ENCODE measurements around the gene SETBP1. TPM values are rescaled to one million over a fixed set of nuclear protein-coding genes. Genes with fewer than 3 reads are reported as not detected.
A peak's percentile ranks its signal among the peaks of the same experiment; 100 is the strongest.

The SETBP1 gene
- polyA plus RNA-seq, 4 donors, result 30.6 to 51.3 (median 32.5) TPM

DNA sequence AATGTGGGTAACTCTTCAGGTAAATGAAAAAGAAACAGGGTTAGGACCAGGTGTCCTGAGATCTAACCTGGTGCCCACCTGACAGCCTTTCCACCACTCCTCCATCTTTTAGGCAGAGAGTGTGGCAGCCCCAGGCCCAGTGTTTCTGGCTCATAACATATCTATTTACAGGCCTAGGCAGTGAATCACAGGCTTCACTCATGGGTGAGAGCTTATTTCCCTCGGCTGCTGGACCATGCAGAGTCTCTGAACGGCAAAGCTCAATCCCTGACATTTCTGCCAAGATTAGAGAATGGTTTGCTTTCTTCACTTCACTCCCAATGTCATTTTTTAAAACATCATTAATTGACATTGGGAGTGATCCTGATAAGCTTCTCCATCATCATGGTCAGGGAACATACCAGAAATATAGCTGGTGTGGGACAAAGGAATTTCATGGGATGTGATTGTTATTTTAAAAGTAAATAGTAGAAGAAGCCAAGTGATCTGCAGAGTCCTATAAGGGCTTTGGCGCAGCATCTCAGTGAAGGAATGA lies 323.9 kb downstream of the SETBP1 start:
- DNase-seq (ENCODE audit: low read depth in 4 of 4, low spot score in 3 of 4), result no peak

DNA sequence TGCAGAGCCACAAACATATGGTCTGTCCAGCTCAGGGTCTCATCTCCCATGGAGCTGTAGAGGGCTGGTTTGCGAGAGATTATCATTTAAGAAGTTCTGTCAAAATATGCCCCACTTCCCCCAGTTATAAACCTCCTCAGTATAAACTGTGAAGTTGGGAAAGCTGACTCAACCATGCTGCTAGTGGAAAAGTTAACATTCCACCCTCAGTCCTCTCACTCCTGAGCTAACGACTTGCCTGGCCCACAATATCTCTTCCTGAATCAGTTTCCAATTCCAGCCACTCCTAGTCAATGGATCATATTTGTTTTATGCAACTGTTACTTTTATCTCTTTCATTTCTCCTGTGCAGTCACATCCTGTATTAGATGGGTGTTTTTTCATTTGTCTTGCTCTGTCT lies 326.2 kb downstream of the SETBP1 start:
- DNase-seq (ENCODE audit: low read depth in 4 of 4, low spot score in 3 of 4), result no peak

DNA sequence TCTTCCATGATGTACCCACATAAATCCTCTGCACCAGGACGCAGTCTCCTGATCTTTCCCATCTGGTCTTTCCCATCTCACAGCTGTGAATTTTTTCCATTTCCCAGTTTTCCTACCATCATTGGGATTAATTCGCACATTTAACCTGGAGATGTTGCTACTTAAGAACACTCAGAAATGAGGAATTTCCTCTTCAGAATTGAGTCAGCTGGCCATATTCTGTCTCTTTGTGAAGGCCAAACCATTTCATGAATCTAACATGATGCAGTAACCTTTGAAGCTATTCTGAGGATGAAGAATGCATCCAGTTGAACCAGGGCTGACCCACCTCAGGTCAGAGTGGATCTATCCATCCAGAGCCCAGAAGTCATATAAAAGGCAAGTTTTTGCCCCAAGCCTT lies 326.8 kb downstream of the SETBP1 start:
- DNase-seq (ENCODE audit: low read depth in 4 of 4, low spot score in 3 of 4), result no peak

DNA sequence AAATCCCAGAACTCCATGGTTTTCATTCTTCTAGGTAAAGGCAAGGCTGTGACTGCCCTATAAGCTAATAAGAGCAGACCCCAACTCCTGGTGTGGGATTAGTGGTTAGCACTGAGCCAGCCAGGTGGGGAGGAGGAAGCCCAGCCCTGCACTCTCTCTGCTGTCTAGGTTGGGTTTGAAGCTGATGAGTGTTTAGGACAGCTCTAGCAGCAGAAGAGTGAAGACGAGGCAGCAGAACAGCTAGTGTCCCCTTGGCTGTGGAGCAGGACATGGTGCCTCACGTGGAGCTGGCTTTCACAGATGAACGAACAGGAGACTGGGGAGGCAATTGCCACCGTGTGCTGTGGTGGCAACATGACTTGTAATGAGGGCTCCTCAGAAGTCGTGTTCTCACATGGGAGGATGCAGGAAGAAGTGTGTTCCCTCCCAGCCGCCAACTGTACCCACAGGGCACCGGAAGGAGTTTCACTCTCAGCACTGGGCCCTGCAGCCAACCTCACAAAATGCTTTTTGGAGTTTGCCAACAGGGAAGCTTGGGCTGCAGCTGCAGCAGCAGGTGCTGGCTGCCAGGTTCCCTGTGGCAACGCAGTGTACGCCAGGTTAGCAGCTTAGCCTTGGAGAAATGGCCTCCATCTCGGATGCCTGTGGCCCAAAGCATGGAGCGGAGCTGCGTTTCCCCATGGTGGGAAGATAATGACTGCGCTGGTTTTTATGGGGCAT lies 328.2 kb downstream of the SETBP1 start:
- DNase-seq (ENCODE audit: low read depth in 4 of 4, low spot score in 3 of 4), result no peak

DNA sequence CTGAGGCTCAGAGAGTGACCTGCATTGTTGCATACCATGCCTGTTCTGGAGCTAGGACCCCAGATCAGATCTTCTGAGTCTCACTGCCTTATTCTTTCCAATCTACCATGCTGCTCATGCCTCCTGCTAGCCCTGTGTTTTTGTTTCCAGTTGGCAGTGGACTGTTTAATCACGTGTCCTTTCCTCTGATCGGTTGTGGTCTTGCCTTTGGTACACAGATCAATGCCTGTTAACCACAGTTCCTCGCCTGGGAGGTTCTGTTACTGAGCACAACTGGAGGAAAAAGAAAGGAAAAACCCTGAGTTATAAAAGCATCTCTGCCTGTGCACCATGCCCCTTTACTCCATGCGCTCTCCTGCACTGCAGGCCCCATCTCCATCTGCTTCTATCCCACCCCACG lies 329.1 kb downstream of the SETBP1 start:
- no peak for DNase-seq (ENCODE audit: low read depth in 4 of 4, low spot score in 3 of 4)

DNA sequence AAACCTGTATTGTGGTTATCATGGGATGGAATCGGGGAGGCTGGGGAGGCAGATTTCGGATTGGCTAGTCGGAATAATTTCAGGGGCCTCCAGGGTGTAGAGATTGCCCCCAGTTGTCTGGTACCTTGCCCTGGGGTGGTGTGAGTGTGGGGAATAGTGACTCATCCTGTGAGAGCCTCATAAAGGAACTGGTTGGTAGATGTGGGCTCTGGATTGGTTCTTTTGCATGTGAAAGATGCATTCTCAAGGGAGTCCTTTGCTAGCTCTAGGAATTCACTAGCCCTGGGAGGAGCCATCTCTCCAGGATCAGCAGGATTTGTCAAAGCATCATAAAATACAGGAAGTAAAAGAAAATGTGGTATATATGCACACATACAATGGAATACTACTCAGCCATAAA lies 331.6 kb downstream of the SETBP1 start:
- DNase-seq (ENCODE audit: low read depth in 4 of 4, low spot score in 3 of 4), result no peak

DNA sequence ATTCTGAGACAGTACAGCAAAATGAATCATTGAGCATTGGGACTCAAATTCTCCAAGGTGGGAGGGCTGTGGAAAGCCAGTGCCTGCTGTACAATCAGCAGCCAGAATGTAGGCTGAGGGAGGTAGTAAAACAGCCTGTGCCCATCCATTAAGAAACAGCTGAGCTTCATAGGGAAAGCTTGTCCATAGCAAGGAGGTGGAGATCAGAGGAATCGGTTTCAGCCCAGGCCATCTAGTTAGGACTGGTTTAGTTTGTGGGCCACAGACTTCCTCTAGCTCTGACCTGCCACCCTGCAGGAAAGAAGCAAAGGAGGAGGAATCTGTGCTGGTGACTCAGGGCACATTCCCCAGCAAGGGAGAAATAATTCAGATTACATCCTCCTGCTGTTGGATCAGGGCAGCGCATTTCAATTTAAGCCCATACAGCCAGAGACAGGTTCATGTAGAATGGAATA lies 333.4 kb downstream of the SETBP1 start:
- peak; percentile 31 to 56 (median 42) for DNase-seq (ENCODE audit: low read depth in 4 of 4, low spot score in 3 of 4)

DNA sequence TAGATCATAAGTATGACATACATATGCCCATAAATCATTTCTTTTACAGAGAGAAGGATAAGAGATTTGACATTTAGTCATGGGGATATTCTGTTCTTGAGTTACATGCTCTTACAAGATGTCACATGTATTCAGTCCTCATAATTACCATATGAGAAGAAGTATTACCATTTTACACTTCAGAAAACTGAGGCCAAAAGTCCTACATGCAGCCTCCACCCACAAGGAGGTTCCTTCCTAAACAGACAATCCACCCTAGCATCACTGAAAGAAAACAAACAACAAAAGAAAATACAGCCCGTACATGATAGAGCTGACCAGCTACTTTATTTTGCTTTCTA lies 335.1 kb downstream of the SETBP1 start:
- no peak for DNase-seq (ENCODE audit: low read depth in 4 of 4, low spot score in 3 of 4)

DNA sequence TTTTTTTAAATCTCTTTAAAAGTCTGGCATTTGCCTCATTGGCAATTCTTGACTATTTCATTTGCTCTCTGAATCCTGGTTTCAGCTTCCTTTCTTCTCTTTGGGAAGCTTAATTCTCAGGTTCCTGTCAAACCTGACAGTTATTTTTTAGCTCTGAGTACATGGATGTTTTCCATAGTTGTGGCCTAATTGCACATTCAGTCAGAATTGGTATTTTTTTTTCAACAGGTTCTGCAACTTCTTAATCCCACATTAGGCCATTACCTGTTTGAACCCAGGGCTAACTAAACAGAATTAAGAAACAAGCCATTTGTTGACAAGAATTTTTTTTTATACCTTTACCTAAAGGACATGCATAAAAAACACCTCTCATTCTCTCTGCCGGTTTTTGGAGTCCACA lies 338.8 kb downstream of the SETBP1 start:
- DNase-seq (ENCODE audit: low read depth in 4 of 4, low spot score in 3 of 4), result no peak

DNA sequence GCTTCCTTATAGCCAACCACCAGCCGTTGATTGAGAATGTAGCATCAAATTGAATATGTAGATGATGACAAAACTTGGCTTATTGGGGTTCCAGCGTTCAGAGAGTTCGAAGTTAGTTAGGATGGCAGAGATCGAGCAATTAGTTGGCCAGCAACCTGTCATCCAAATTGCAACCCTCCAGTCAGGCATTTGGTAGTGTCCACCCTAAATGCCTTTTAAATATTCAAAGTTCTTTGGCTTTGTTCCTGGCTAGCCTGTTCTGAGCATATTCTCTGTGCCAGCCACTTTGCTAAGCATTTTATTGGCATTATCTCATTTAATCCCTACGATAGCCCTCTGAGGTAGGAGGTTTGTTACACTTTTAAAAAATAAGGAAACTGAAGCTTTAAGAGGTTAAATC lies 342.8 kb downstream of the SETBP1 start:
- DNase-seq (ENCODE audit: low read depth in 4 of 4, low spot score in 3 of 4), result no peak

DNA sequence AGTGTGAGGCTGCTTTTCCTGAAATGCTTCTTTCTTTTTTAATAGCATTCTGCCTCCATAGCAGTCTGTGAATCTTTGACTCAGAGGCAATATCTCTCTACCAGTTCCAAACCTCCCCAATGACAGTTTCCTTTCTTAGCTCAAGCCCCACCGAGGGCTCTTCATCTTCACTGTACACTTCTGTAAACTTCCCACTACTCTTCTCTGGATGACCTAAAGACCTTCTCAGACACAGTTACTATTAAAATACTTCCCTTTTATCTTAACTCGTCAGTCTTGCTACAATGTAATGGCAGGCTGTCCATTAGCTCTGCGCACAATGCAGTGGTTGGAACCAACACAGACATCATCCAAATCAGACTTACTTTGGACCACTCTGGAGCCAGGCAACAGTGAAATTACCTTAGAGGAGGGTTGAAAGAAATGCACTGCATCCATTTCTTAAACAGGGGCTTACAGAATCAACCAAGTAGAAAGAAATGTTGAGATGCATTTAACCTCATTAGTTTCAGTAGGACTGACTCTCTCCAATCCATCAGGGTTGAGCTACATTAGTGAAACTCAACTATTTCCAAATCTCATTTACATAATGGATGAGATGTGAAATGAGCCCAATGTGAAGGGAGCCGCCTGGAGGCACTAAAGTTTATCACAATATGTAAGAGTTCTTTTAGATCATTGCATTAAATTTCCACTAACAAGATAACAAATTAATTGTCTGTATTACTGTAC lies 343.8 kb downstream of the SETBP1 start:
- no peak for DNase-seq (ENCODE audit: low read depth in 4 of 4, low spot score in 3 of 4)

DNA sequence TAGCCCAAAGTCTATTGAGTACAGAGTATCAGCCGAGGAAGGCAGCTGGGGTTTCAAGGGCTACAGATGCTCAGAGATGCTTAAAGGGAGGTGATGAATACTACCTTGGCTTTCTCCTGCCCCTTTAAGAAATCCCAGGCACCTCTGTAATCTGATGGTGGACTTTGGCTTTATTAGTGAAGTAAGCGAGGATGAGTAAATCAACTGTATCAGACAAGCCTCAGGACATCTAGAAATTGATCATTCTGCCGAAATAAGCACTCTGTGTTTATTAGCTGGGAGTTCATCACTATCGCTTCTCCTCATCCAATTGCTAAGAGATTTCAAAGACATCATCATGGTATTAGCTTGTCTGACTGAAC lies 344.4 kb downstream of the SETBP1 start:
- no peak for DNase-seq (ENCODE audit: low read depth in 4 of 4, low spot score in 3 of 4)

DNA sequence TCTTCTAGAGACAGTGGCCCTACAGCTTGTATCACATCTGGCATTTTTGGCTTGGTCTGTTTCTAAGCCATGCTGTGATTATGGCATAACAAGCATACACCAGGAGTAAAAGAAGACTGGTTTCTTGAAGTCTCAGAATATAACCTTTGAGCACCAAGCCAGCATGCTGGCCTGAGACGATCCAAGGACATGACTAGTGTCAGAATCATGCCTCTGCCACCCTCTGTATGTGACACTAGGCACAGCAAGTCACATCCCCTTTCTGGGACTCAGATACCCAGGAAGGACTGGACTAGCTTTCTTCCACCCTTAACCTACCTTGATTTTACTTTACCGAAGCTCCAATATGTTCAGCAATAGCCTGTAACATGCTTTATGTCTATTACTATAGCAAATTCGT lies 345.5 kb downstream of the SETBP1 start:
- no peak for DNase-seq (ENCODE audit: low read depth in 4 of 4, low spot score in 3 of 4)

DNA sequence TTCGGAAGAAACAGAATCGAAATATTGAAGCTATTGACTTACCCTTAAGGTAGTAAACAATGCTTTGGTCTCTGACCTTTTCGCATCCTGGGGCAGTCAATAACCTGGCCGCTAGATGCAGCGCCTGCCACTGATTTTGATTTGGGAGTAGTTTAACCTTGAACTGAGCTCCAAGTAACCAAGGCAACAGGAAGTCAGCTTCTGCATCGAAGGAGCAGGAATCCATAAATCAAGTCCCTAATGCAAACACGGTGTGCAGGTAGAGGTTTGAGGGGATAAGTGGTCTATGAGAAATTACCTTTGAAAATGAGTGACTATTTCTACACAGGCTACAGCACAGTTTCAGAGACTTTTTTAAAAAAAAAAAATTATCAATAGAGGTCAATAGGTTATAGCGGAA lies 353.5 kb downstream of the SETBP1 start:
- no peak for DNase-seq (ENCODE audit: low read depth in 4 of 4, low spot score in 3 of 4)

DNA sequence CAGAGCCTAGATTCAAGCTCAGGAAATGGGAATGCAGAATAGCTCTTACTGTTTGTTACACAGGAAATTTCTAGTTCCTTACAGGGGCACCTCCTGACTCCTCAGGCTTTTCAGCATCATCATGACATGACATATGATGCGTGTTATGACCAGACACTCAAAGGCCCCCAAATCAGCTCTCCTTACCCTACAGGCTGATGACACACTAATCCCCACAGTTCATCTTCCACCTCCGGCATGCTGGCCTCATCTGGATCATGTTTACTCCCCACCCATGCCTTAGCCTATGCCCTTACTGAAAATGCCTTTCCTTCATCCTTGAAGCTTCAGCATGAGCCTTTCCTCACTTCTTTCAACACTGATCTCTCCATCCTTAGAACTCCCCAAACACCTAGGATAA lies 356.9 kb downstream of the SETBP1 start:
- no peak for DNase-seq (ENCODE audit: low read depth in 4 of 4, low spot score in 3 of 4)

DNA sequence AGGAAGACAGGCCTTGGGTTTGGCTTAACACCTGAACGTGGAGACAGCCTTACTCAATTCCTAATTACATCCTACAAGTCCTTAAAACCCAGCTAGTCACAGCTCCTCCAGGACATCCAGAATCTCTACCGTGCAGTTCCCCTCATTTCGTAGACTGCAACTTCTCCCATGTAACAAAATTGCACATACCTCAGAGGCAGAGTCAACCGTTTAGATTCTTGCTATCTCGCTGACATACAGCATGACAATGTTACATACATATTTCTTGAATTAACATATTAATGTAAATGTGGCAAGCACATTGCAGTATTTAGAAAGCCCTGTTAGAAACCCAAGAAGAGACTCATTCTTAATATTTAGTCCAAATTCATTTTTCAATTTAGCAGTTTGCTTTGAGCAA lies 358.7 kb downstream of the SETBP1 start:
- DNase-seq (ENCODE audit: low read depth in 4 of 4, low spot score in 3 of 4), result no peak

DNA sequence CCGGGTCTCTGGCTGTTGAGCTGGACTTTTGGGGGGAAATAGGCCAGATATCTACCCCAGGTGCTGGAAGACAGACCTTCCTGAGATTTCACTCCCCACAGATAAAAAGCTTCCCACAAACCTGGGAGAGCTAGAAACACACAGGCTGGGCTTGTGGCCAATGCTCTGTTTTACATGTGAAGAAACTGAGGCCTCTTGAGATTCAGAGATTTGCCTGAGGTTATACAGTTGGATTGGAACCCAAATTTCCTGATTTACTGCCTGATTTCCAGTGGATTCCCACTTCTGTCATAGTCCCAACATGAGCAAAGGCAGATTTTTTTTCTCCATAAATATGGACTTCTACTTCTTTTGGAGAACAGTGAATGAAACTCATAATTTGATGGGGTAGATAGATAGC lies 360.2 kb downstream of the SETBP1 start:
- DNase-seq (ENCODE audit: low read depth in 4 of 4, low spot score in 3 of 4), result no peak

DNA sequence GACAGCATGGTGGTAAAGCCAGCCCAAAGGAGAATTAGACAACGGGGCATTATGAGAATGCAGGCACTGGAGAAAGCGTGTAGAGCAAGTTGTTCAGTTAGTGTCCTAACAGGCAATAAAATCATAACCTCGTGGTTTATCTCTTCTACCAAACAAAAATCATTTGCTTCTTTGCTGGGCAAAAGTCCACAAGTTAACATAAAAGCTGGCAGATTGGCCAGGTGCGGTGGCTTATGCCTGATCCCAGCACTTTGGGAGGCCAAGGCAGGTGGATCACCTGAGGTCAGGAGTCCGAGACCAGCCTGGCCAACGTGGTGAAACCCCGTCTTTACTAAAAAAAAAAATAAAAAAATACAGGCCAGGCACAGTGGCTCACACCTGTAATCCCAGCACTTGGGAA lies 364.1 kb downstream of the SETBP1 start:
- no peak for DNase-seq (ENCODE audit: low read depth in 4 of 4, low spot score in 3 of 4)

DNA sequence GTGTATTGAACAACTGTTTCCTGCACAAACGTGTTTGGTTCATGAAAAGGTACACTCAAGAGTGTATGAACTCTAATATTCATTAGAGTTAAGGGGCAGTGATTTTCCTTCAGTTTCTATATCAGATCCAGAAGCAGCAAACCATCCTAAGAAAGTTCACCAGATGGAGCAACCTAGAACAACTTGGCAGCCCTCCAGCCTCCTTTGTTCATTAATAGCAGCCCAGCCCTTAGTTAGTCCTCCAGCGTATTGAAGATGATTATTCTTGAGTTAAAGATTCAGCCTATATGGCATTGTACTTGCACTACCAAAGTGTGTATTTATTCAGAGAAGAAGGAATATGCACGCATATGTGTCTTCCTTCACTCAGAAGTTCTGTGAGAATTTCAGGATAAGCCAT lies 365.5 kb downstream of the SETBP1 start:
- no peak for DNase-seq (ENCODE audit: low read depth in 4 of 4, low spot score in 3 of 4)

DNA sequence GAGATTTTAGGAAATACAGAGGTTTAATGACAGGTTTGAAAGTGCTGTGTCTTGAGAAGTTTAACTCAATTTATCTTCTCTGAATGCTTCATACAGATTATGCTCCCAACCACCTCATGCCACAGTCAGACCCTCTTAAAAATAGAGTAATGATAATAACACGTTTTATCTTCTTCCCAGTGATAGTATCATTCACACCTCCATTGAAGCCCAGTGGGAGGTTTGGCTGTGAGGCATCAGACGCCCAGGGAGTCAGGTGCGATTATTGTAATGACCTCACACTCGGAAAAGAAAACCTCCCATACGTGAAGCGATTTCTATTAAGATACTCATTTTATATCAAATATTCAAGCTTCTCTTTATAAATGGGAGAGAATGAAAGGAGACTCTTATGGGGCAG lies 366.3 kb downstream of the SETBP1 start:
- DNase-seq (ENCODE audit: low read depth in 4 of 4, low spot score in 3 of 4), result no peak

DNA sequence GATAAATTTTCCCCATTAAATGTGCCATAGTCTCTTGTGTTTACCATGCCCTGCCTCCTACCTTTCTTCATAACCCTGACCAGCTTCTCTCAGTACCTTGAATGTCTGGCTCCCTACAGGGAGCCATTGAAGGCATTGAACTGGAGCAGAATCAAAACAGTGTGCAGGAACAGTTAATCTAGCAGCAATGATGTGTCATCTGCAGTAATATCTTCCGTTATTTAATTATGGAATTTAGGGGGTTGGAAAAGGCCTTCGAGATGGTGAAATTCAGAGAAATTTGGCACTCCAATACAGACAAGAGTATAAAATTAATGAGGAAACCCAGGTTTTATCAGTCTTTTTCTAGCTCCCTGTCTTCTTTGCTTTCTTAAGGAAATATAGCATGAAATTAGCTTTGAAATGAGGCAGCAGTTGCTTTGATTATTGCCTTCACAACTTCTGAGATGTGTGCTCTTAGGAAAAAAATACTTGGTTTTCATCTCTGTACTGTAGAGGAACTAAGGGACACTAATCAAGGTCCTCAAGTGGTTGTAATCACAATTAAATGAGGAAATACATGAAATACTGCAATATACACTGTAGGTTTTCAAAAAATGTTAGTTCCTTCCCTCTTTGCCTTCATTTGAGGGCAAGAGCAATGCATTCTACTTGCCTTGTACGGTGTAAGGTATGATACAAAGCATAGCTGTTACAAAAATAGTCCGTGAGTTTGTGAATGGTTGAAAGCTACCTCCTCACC lies 369.1 kb downstream of the SETBP1 start:
- DNase-seq (ENCODE audit: low read depth in 4 of 4, low spot score in 3 of 4), result no peak

Data from left renal pelvis (tissue), 4 donors.